Fibroblast of skin of scalp (primary cell): ENCODE data around the gene SLC7A14. TPM values are rescaled to one million over a fixed set of nuclear protein-coding genes. Genes with fewer than 3 reads are reported as not detected.

ENCODE experiments used
- DNase-seq: peaks from one replicate; pipeline ENCODE4 v3.0.0-alpha.2; 2013
- polyA plus RNA-seq, 2 experiments: library from polyadenylated mRNA; unstranded; fragments of 120-200 nt; gene quantifications; one replicate each; pipeline ENCODE4 v1.2.1, GENCODE V29; 2013; ENCODE audit not compliant: insufficient read length in 2 of 2

The SLC7A14 gene
- polyA plus RNA-seq (2013, experiment 1 of 2; ENCODE audit: insufficient read length), result 0.55 TPM
- 0.63 TPM for polyA plus RNA-seq (2013, experiment 2 of 2; ENCODE audit: insufficient read length)

DNA sequence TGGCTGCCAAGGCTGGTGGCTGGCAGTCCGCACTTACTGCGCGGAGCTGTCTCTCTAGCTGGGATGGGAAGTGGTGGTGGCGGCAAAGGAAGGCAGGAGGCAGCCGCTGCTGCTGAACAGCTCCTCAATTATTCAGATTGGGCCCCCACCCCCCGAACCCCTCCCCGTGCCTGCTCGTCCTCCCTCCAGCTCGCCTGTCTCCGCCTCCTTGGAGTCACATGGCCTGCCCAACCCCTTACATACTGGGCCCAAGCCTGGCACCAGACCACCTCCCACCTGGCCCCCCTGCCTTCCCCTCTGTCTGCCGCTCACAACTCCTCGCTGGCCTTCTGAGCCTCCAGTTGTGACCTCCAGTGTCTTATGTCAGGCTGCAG lies at the start of gene SLC7A14:
SLC7A14 (minus strand) TSS at position 139 of the 374 bp plus-strand sequence. CDS start 59,139 bp downstream, outside the sequence.
- peak; percentile 17 for DNase-seq

DNA sequence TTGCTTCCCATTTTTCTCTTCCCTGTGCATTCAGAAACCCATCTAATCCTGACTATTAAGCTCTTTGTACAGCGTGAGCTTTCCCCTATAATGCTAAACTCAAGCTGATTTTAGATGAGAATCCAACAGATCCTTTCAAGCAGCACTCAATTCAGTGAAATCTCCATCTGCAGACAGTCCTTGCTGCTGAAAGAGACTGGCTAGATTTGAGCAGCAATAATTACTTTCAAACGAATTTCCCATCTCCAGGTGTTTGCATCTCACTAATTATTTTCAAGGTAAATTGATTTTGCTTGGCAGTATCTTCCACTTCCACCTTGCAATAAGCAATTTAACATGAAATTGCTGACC lies 49.5 kb upstream of the SLC7A14 start:
- no peak for DNase-seq

GRCh38 chr3:170634663-170635384 lies 48.9 kb upstream of the SLC7A14 start:
- DNase-seq, result no peak

DNA sequence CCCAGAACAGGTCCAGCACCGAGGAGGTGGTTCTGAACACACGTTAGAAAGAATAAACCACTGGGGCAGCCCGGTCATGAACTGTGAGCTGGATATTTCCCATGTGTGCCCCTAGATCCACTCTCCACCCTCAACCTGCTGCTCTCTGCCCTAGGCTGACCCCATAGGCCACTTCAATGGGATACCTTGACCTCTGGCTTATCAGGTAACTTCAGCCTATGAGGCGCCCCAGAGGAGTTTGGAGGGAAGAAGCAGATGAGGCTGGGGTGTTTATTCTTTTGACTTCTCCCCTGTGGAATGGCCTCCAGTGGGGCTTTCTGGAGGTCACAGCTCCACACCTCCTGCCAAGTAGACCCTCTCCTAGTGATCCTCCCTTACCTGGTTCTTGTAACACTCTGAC lies 47.7 kb upstream of the SLC7A14 start:
- DNase-seq, result no peak

DNA sequence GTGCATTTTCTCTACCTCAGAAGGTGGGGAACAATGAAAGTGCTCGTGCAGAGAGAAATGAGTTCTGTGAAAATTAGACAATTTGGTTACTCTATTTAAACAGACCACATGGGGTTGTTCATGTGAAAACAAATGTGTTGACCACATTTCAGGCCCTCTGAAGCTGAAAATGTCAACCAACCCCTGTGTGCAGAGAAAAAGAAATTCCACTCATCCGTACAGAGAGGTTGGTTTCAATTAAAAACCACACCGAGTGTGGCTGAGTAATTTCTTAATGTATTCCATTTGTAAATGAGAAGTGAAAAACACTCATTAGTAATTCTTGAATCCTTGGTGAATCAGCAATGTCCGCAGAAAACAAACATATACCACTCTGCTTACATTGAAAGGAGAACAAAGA lies 46.9 kb upstream of the SLC7A14 start:
- DNase-seq, result peak; percentile 59

GRCh38 chr3:170631755-170632488 lies 46.0 kb upstream of the SLC7A14 start:
- DNase-seq, result no peak

DNA sequence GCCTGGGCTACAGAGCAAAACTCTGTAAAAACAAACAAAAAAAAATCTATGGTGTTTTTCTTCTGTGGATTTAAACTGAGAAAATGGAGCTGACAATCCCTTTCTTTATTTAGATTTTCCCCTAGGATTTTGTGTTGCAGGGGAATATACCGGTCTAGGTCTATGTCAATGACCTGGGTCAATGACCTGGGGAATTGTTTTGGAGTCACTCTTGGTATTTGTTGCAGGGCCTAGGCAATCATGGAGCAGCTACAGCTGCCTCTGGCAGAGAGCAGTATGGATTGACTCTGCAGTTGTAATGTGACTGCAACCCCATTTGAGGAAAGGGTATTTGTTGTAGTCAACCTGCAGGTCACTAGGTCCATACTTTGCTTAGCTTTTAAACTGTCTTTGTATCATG lies 37.6 kb upstream of the SLC7A14 start:
- DNase-seq, result no peak

GRCh38 chr3:170622369-170623159 lies 36.7 kb upstream of the SLC7A14 start:
- DNase-seq, result peak; percentile 98

DNA sequence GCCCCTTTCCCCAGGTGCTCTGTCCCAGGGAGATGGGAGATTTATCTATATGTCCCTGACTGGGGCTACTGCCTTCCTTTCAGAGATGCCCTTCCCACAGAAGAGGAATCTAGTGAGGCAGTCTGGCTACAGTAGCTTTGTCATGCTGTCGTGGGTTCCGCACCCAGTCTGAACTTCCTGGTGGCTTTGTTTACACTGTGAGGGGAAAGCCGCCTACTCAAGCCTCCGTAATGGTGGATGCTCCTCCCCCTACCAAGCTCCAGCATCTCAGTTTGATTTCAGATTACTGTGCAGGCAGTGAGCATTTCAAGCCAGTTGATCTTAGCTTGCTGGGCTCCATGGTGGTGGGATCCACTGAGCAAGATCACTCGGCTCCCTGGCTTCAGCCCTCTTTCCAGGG lies 35.4 kb upstream of the SLC7A14 start:
- peak; percentile 13 for DNase-seq

DNA sequence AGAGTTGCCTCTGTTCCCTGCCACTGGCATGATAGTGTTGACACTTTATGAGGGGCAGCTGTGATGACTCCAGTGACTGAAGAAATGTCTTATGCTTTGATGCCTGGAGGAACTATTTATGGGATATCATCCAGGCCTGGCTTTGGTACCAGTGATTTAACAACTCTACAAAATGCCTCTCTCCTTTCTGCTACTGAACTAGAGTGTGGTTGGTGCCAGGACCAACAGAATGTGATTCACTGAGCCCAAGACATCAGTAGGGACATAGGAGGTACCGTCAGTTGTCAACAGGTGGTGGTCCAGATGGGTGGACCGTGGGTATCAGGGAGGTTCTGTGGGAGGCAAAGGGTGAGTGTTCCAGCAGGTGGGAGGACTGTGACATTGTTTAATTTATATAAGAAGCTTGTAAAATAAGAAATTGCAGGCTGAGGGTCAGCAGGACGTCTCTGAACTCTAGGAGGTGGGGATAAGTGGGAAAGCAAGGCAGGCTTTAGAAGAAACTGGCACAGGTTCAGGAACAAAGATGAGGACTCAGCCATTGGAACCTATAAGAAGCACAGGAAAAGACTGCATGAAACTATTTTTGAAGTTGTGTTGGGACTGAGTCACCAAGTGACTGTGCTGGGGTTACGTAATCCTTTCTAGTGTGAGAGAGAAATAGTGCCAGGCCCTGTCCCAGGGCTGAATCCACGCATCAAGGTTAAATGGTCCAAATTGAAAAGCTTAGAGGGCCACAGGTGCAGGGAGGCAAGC lies 28.5 kb upstream of the SLC7A14 start:
- peak; percentile 87 for DNase-seq

GRCh38 chr3:170611751-170612150 lies 25.9 kb upstream of the SLC7A14 start:
- no peak for DNase-seq

DNA sequence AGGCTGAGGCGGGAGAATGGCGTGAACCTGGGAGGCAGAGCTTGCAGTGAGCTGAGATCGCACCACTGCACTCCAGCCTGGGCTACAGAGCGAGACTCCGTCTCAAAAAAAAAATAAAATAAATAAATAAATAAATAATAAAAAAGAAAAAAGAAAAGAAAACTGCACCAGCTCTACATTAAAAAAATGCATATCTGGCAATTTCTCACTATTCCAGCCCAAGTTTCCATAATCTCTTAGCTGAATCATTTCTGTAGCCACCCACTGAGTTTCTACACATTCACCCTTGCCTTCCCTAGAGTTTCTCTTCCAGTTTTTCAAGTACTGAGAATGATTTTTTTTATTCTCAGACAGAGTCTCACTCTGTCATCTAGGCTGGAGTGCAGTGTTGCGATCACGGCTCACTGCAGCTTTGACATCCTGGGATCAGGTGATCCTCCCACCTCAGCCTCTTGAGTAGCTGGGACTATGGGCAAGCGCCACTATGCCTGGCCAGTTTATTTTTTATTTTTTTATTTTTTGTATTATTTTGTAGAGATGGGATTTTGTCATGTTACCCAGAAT lies 24.5 kb upstream of the SLC7A14 start:
- peak; percentile 27 for DNase-seq

- DNase-seq, result no peak
Observed at GRCh38 chr3:170608475-170608874, 22.6 kb upstream of the SLC7A14 start.

DNA sequence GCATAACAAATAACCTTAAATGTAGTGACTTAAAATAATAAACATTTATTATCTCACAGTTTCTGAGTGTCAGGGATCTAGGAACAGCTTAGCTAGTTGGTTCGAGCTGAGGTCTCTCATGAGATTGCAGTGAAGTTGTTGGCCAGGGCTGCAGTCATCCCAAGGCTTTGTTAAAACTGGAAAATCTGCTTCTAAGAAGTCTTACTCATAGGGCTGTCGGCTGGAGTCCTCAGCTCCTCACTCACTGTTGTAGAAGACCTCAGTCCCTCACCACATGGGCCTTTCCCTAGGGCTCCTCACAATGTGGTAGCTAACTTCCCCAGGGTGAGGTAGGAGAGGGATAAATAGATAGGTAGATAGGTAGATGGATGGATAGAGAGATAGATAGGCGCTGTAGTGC lies 20.8 kb upstream of the SLC7A14 start:
- DNase-seq, result no peak

DNA sequence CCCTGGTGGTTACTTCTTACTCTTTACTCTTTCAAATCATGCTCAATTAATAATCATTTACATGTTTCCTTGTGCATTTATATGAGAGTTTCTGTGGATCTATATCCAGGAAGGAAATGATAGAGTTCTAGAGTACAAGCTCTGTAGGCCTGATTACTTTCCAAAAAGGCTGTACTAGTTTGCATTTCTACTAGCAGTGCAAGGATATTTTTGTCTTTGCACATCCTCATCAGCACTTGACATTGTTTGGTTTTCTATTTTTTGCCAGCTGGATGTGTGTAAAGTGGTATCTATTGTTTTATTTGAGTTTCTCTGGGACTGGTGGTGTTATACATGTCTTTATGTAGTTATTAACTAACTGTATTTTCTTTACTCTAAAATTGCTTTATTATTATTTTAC lies 19.6 kb upstream of the SLC7A14 start:
- no peak for DNase-seq

DNA sequence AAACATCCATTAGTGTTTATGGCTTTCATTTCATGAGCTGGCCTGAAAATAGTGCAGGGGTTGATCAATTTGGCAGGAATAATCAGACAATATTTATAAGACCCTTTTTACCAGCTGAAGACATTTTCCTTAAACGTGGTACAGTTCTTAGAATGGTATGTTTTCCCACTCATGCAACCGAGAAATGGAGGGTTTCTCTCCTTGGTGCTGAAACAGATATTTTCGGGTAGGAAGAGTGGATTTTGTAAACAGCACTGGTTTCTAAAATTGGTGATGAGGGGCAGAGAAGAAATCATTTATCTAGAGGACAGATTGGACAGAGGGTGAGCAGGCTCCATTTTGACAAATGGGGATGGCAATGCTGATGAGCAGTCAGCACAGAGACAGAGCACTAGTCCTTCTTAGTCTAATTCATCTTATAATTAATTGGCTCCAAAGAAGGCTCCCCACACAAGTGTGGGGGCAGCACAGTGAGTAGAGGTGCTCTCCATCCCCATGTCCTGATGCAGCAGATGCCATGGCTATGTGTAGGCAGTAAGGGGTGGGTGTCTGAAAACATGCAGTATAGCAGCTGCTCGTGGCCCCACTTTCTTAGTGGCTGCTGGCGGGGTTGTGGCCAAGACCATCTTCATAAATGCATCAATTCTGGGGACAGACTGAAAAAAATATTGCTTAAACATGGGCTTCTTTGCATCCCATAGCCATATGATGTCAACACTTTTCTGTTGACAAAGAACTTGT lies 18.1 kb upstream of the SLC7A14 start:
- DNase-seq, result peak; percentile 33

DNA sequence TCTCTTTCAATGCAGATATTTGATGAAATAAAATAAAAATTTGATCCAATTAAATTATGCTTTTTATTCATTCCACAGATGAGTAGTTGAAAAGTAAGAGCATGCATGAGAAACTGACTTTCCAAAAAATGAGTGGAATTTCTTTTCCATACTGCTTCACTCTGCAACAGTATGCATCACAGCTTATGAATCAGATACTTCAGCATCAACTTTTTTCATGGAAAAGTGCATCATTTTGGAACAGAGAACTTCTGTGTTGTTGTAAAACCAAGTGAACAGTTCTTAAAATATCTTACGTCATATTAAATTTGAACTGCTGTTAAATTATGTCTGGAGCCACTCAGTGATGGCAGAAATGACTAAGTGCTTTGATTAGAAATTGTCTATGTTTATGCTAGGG lies 16.7 kb upstream of the SLC7A14 start:
- peak; percentile 18 for DNase-seq

- no peak for DNase-seq
Observed at GRCh38 chr3:170600005-170600624, 14.2 kb upstream of the SLC7A14 start.

DNA sequence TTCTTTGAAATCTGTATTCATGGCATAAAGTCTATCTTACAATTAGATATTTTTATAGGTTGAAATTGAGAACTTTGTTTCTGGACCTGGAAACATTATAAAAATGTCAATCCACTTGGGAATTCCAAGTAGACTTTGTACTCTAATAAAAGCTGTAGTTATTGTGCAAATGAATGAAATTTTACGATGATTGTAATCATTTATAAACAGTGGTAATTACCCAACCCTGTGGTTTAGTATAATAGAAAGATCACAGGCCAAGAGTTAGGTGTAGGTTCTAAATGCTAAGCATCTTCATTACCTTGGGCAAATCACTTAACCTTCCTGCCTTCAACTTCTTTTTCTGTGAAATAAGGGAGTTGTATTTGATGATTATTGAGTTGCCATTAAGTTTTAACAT lies 13.2 kb upstream of the SLC7A14 start:
- DNase-seq, result no peak

DNA sequence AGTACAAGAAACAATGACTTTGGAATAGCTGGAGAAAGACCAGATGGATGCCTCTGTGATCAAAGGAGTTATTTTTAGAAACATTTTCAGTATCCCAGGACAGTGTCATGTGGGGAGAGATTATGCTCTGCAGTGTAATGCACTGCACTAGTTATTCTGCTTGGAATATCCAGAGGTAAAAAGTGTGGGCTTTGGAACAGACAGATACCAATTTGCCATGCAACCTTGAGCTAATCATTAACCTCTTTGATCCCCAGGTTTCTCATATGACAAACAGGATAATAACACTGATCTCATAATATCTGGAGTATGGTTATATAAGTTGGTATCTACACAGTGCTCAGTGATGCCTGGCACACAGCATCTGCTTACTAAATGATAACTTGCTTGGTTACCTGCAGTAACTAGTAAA lies 12.2 kb upstream of the SLC7A14 start:
- DNase-seq, result no peak

DNA sequence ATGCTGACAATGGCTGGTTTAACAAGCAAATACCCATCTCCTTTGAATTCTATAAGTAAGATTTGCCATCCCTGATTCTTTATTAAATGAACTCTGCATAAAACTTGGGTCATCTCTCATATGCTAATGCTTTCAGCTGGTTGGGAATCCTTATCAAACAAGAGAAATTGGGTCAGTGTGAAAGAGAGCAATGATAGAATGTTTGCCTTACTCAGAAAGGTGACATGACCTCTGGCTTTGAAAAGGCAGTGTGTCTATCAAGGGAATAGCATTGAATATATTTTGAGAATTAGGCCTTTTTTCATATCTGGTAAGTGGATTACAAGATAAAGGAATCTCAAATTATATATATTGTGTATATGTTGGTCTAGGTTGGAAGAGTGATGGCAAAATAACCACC lies 8.7 kb upstream of the SLC7A14 start:
- DNase-seq, result no peak
